Erythroblast (primary cell): ENCODE measurements around the gene PDGFRB.

Source experiments
- GATA1 ChIP-seq: IDR thresholded peaks from 2 replicates; pipeline ENCODE4 v1.6.1; 2011; ENCODE audit warnings: low read depth, mild to moderate bottlenecking, control low read depth, low read length, moderate library complexity
- POLR2A ChIP-seq: IDR thresholded peaks from 2 replicates; pipeline ENCODE4 v1.6.1; 2011; ENCODE audit warnings: mild to moderate bottlenecking, low read length

GRCh38 chr5:150149618-150150017, 6.0 kb downstream of the PDGFRB start:
- TF ChIP-seq POLR2A (no peak), GATA1 (no peak)
